ENCODE data around the gene RIMBP3C. TPM values are rescaled to one million over a fixed set of nuclear protein-coding genes. Genes with fewer than 3 reads are reported as not detected.

Gene RIMBP3C
- polyA plus RNA-seq, 1 of the 3 experiments (the other 2 are of a cell fraction), result 0.02 TPM

- peaks cover 0 to 3% of the 10 kb centered on the region in 2 experiments; a peak in 1 of 4 replicates for H3K4me1 ChIP-seq (ENCODE audit: control insufficient read depth in 1 of 2, insufficient read depth in 2 of 2, low read depth in 1 of 2, low read length in 1 of 2)
- DNase-seq, result no peak
- ChIA-PET CTCF (interaction anchor here (0.5 to 1.0 kb wide), 2 partner anchors 11 to 27 kb away, joined by 3 read pairs; no protein-coding TSS in a partner anchor), POLR2A (no interaction called here)
- H3K27ac ChIP-seq (ENCODE audit: low read depth in 2 of 2, low read length in 1 of 2), result no peak overlapping the region
- no peaks in the 10 kb centered on the region for H3K27me3 ChIP-seq (ENCODE audit: insufficient read depth)
- no peaks in the 10 kb centered on the region for H3K9me2 ChIP-seq
- TF ChIP-seq PBX3 (IDR thresholded peaks at IDR 0.05) (no peak), EP300 (IDR thresholded peaks at IDR 0.05; ENCODE audit: borderline replicate concordance in 1 of 2, low read depth in 1 of 2, low read length in 1 of 2) (no peak), GATA2 (CRISPR knock-in tag; IDR thresholded peaks at IDR 0.05) (no peak), REST (IDR thresholded peaks at IDR 0.05; ENCODE audit: low read depth, low read length) (no peak), USF1 (IDR thresholded peaks at IDR 0.05; ENCODE audit: borderline replicate concordance, low read depth) (no peak), RXRA (IDR thresholded peaks at IDR 0.05; ENCODE audit: borderline replicate concordance, low read depth) (no peak), ELF1 (IDR thresholded peaks at IDR 0.05) (no peak), ZBTB33 (IDR thresholded peaks at IDR 0.05; ENCODE audit: borderline replicate concordance, low read depth) (no peak), TEAD4 (IDR thresholded peaks at IDR 0.05; ENCODE audit: borderline replicate concordance, insufficient read depth) (no peak), EZH2phosphoT487 (IDR thresholded peaks at IDR 0.05; ENCODE audit: borderline replicate concordance, low read depth) (no peak), MEF2A (IDR thresholded peaks at IDR 0.05; ENCODE audit: borderline replicate concordance, low read depth) (no peak), TCF12 (IDR thresholded peaks at IDR 0.05) (no peak), POLR2AphosphoS5 (IDR thresholded peaks at IDR 0.05; ENCODE audit: low read depth, low read length) (no peak), FOXJ3 (CRISPR knock-in tag; IDR thresholded peaks at IDR 0.05) (no peak), SMC3 (IDR thresholded peaks at IDR 0.05; ENCODE audit: low read depth, low read length) (no peak), YY1 (IDR thresholded peaks at IDR 0.05; ENCODE audit: low read depth) (no peak), RAD21 (IDR thresholded peaks at IDR 0.05; ENCODE audit: low read length) (no peak), MXI1 (IDR thresholded peaks at IDR 0.05; ENCODE audit: low read depth, low read length) (no peak), GABPA (IDR thresholded peaks at IDR 0.05; ENCODE audit: low read depth) (no peak)
- H2AFZ ChIP-seq (ENCODE audit: low read depth), result no peak overlapping the region
- H3K36me3 ChIP-seq (replicated peaks in 1 of 2; ENCODE audit: control insufficient read depth in 1 of 2, insufficient read depth in 2 of 2, low read length in 1 of 2), result peaks cover 29 to 45% of the 10 kb centered on the region in 2 experiments
- no peak overlapping the region for H3K4me2 ChIP-seq
- peaks cover 100% of the 10 kb centered on the region for H4K20me1 ChIP-seq (ENCODE audit: insufficient read depth)
- no peaks in the 10 kb centered on the region for H3K9me3 ChIP-seq
- WGBS (ENCODE audit: low lambda C conversion rate), result 92% methylated on average over 9 of the region's 9 CpGs
- H3F3A ChIP-seq (replicated peaks; ENCODE audit: insufficient read depth), result peaks cover 3% of the 10 kb centered on the region
- no peak overlapping the region for H3K9ac ChIP-seq
- peaks cover 100% of the 10 kb centered on the region for H3K79me2 ChIP-seq (ENCODE audit: insufficient read depth)
- H3K4me3 ChIP-seq (ENCODE audit: low read depth in 2 of 2, low read length in 1 of 2), result no peak overlapping the region
Observed at GRCh38 chr22:21591695-21592094, 40.4 kb upstream of the RIMBP3C start.
